SK-N-SH (cell line): Measurements from ENCODE around the gene NR1I2.

Experiments
- EZH2phosphoT487 ChIP-seq: fragments of 200-600 bp; sonication (generic); IDR thresholded peaks from 2 replicates; pipeline ENCODE4 v1.6.1; 2017; ENCODE audit warnings: low read depth, mixed run types, mild to moderate bottlenecking, antibody characterized with exemption, moderate library complexity, borderline replicate concordance
- GABPA ChIP-seq: IDR thresholded peaks from 2 replicates; pipeline ENCODE4 v1.4.0; 2012; ENCODE audit warnings: low read depth, mild to moderate bottlenecking
- JUND ChIP-seq: IDR thresholded peaks from 2 replicates; pipeline ENCODE4 v1.4.0; 2012
- NFIC ChIP-seq: IDR thresholded peaks from 2 replicates; pipeline ENCODE4 v1.4.0; 2012; ENCODE audit warnings: borderline replicate concordance
- POLR2AphosphoS5 ChIP-seq: IDR thresholded peaks from 2 replicates; pipeline ENCODE4 v1.6.1; 2012; ENCODE audit warnings: low read depth, low read length
- RFX5 ChIP-seq: IDR thresholded peaks from 2 replicates; pipeline ENCODE4 v1.6.1; 2012; ENCODE audit warnings: mild to moderate bottlenecking, improper control_type of control experiment, low read length
- TAF1 ChIP-seq: IDR thresholded peaks from 2 replicates; pipeline ENCODE4 v1.6.1; 2012; ENCODE audit warnings: low read depth, mild to moderate bottlenecking, low read length, moderate library complexity, borderline replicate concordance
- TF ChIP-seq, protein P1 (sequence below): IDR thresholded peaks from 2 replicates; pipeline ENCODE4 v1.4.0; 2012; ENCODE audit warnings: low read depth, borderline replicate concordance
- TF ChIP-seq, protein P2 (sequence below): fragments of 200-600 bp; sonication (generic); IDR thresholded peaks from 2 replicates; pipeline ENCODE4 v1.6.1; 2017; ENCODE audit warnings: antibody characterized with exemption, mild to moderate bottlenecking, moderate library complexity
- TF ChIP-seq, protein P3 (sequence below): fragments of 150-350 bp; IDR thresholded peaks from 2 replicates; pipeline ENCODE4 v1.6.1; 2017; ENCODE audit warnings: antibody characterized with exemption, low read length, low read depth, borderline replicate concordance
- TF ChIP-seq, protein P4 (sequence below): IDR thresholded peaks from 2 replicates; pipeline ENCODE4 v1.6.1; 2012; ENCODE audit warnings: mild to moderate bottlenecking, low read depth, low read length, moderate library complexity

DNA sequence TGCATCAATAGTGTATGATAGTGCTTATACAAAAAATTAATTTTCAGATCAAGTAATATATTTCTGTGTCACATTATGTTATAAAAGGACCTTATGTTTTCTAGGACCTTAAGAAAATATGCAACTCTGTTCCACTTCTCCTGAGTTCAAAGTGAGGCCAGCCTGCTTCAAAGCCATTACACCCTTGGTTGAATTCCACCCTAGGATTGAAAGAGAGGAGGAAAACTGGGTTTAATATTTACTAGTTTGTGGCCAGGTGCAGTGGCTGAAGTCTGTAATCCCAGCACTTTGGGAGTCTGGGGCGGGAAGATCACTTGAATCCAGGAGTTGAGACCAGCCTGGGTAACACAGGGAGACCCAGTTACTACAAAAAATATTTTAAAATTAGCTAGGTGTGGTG lies 32.9 kb upstream of the NR1I2 start:
- no peak for TF ChIP-seq POLR2AphosphoS5
- TF ChIP-seq, protein P1, sequence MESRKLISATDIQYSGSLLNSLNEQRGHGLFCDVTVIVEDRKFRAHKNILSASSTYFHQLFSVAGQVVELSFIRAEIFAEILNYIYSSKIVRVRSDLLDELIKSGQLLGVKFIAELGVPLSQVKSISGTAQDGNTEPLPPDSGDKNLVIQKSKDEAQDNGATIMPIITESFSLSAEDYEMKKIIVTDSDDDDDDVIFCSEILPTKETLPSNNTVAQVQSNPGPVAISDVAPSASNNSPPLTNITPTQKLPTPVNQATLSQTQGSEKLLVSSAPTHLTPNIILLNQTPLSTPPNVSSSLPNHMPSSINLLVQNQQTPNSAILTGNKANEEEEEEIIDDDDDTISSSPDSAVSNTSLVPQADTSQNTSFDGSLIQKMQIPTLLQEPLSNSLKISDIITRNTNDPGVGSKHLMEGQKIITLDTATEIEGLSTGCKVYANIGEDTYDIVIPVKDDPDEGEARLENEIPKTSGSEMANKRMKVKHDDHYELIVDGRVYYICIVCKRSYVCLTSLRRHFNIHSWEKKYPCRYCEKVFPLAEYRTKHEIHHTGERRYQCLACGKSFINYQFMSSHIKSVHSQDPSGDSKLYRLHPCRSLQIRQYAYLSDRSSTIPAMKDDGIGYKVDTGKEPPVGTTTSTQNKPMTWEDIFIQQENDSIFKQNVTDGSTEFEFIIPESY: no peak
- TF ChIP-seq RFX5: no peak
- TF ChIP-seq, protein P2, sequence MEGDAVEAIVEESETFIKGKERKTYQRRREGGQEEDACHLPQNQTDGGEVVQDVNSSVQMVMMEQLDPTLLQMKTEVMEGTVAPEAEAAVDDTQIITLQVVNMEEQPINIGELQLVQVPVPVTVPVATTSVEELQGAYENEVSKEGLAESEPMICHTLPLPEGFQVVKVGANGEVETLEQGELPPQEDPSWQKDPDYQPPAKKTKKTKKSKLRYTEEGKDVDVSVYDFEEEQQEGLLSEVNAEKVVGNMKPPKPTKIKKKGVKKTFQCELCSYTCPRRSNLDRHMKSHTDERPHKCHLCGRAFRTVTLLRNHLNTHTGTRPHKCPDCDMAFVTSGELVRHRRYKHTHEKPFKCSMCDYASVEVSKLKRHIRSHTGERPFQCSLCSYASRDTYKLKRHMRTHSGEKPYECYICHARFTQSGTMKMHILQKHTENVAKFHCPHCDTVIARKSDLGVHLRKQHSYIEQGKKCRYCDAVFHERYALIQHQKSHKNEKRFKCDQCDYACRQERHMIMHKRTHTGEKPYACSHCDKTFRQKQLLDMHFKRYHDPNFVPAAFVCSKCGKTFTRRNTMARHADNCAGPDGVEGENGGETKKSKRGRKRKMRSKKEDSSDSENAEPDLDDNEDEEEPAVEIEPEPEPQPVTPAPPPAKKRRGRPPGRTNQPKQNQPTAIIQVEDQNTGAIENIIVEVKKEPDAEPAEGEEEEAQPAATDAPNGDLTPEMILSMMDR: no peak
- TF ChIP-seq, protein P3, sequence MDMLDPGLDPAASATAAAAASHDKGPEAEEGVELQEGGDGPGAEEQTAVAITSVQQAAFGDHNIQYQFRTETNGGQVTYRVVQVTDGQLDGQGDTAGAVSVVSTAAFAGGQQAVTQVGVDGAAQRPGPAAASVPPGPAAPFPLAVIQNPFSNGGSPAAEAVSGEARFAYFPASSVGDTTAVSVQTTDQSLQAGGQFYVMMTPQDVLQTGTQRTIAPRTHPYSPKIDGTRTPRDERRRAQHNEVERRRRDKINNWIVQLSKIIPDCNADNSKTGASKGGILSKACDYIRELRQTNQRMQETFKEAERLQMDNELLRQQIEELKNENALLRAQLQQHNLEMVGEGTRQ: no peak
- no peak for TF ChIP-seq NFIC
- no peak for TF ChIP-seq TAF1
- no peak for TF ChIP-seq JUND
- TF ChIP-seq, protein P4, sequence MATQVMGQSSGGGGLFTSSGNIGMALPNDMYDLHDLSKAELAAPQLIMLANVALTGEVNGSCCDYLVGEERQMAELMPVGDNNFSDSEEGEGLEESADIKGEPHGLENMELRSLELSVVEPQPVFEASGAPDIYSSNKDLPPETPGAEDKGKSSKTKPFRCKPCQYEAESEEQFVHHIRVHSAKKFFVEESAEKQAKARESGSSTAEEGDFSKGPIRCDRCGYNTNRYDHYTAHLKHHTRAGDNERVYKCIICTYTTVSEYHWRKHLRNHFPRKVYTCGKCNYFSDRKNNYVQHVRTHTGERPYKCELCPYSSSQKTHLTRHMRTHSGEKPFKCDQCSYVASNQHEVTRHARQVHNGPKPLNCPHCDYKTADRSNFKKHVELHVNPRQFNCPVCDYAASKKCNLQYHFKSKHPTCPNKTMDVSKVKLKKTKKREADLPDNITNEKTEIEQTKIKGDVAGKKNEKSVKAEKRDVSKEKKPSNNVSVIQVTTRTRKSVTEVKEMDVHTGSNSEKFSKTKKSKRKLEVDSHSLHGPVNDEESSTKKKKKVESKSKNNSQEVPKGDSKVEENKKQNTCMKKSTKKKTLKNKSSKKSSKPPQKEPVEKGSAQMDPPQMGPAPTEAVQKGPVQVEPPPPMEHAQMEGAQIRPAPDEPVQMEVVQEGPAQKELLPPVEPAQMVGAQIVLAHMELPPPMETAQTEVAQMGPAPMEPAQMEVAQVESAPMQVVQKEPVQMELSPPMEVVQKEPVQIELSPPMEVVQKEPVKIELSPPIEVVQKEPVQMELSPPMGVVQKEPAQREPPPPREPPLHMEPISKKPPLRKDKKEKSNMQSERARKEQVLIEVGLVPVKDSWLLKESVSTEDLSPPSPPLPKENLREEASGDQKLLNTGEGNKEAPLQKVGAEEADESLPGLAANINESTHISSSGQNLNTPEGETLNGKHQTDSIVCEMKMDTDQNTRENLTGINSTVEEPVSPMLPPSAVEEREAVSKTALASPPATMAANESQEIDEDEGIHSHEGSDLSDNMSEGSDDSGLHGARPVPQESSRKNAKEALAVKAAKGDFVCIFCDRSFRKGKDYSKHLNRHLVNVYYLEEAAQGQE: no peak
- no peak for TF ChIP-seq GABPA
- TF ChIP-seq EZH2phosphoT487: no peak
